K562 (cell line): ENCODE measurements around the gene ZBTB46. TPM values are rescaled to one million over a fixed set of nuclear protein-coding genes. Genes with fewer than 3 reads are reported as not detected.

ENCODE experiments used
- BCL6 ChIP-seq: fragments of 250-450 bp; sonication (Bioruptor Pico); IDR thresholded peaks from 2 replicates; pipeline ENCODE4 v1.4.0; 2020
- BRF1 ChIP-seq: IDR thresholded peaks from 3 replicates; pipeline ENCODE4 v1.6.1; 2011; ENCODE audit warnings: borderline replicate concordance, mild to moderate bottlenecking; ENCODE audit not compliant: insufficient read length; ENCODE audit errors: extremely low read depth
- CC2D1A ChIP-seq: fragments of 450-650 bp; IDR thresholded peaks from 2 replicates; pipeline ENCODE4 v1.6.1; 2017; ENCODE audit warnings: mild to moderate bottlenecking
- CREB1 ChIP-seq, 2 experiments: sonication (generic) in 1 of 2; formaldehyde crosslinking in 1 of 2; IDR thresholded peaks; 2 replicates each; pipeline versions ENCODE4 v1.6.1 to v1.8.0; 2012 to 2022; ENCODE audit warnings: inconsistent platforms in 1 of 2, mild to moderate bottlenecking in 1 of 2, missing genetic modification reagents in 1 of 2, moderate library complexity in 1 of 2
- E2F5 ChIP-seq: sonication (generic); formaldehyde crosslinking; IDR thresholded peaks from 2 replicates; pipeline ENCODE4 v1.8.0; 2022; ENCODE audit warnings: mild to moderate bottlenecking, missing genetic modification reagents
- ILK ChIP-seq: fragments of 450-650 bp; IDR thresholded peaks from 2 replicates; pipeline ENCODE4 v1.6.1; 2016; ENCODE audit warnings: missing genetic modification characterization, low read depth, mild to moderate bottlenecking, missing compliant biosample characterization, moderate library complexity, borderline replicate concordance
- NCOR1 ChIP-seq: fragments of 450-650 bp; IDR thresholded peaks from 2 replicates; pipeline ENCODE4 v1.6.1; 2016; ENCODE audit warnings: mild to moderate bottlenecking, moderate library complexity
- RBM17 ChIP-seq: fragments of 200-400 bp; formaldehyde crosslinking; IDR thresholded peaks from 2 replicates; pipeline ENCODE4 v1.6.1; 2017; ENCODE audit warnings: low read depth, mild to moderate bottlenecking, low read length, borderline replicate concordance
- SUPT5H ChIP-seq: fragments of 450-650 bp; IDR thresholded peaks from 2 replicates; pipeline ENCODE4 v1.6.1; 2016
- polyA plus RNA-seq, 8 experiments: library from polyadenylated mRNA; depleted of rRNA in 4 of 8; stranded (reverse) in 5 of 8; unstranded in 3 of 8; fragments of >200 nt; fragmentation: Nextera tagmentation in 2 of 8; fragmentation: Illumina TruSeq in 1 of 8; extraction: Ambion mirVana in 2 of 8; extraction: Trizol in 1 of 8; gene quantifications; 2 replicates each; pipeline versions ENCODE4 v1.2.1 to v1.2.3, GENCODE V29; 2011 to 2014; ENCODE audit warnings: inconsistent platforms in 1 of 8, missing spikeins in 1 of 8
- total RNA-seq, 7 experiments: library from RNA; depleted of rRNA in 6 of 7; stranded (reverse); fragments of >200 nt in 6 of 7; fragmentation: Illumina TruSeq in 2 of 7; extraction: Trizol in 2 of 7; gene quantifications; 2 replicates each; pipeline versions ENCODE4 v1.2.1 to v1.2.3, GENCODE V29; 2011 to 2021; ENCODE audit warnings: low replicate concordance in 1 of 7
- TF ChIP-seq, protein P1 (sequence below): fragments of 450-650 bp; formaldehyde crosslinking; IDR thresholded peaks from 2 replicates; pipeline ENCODE4 v1.4.0; 2020; ENCODE audit warnings: mild to moderate bottlenecking, moderate library complexity
- TF ChIP-seq, protein P2 (sequence below), 3 experiments: IDR thresholded peaks in 2 of 3; conservative IDR thresholded peaks in 1 of 3; 2 replicates each; pipeline ENCODE4 v1.5.1; 2011 to 2012; ENCODE audit warnings: low read length in 3 of 3, mild to moderate bottlenecking in 3 of 3, control low read depth in 2 of 3, improper control_type of control experiment in 1 of 3, inconsistent platforms in 1 of 3, low read depth in 1 of 3, mixed read lengths in 1 of 3, moderate library complexity in 1 of 3; ENCODE audit not compliant: insufficient read depth in 2 of 3
- TF ChIP-seq, protein P3 (sequence below): IDR thresholded peaks from 2 replicates; pipeline ENCODE4 v1.6.1; 2012; ENCODE audit warnings: low read depth, low read length, improper control_type of control experiment, borderline replicate concordance
- TF ChIP-seq, protein P4 (sequence below): fragments of 250-450 bp; sonication (Bioruptor Pico); IDR thresholded peaks from 2 replicates; pipeline ENCODE4 v1.8.0; 2021; ENCODE audit warnings: moderate library complexity, mild to moderate bottlenecking, inconsistent platforms
- TF ChIP-seq, protein P5 (sequence below): sonication (generic); formaldehyde crosslinking; IDR thresholded peaks from 2 replicates; pipeline ENCODE4 v1.8.0; 2022; ENCODE audit warnings: missing genetic modification reagents, mild to moderate bottlenecking, borderline replicate concordance
- TF ChIP-seq, protein P6 (sequence below): fragments of 450-650 bp; IDR thresholded peaks from 2 replicates; pipeline ENCODE4 v1.6.1; 2016; ENCODE audit warnings: missing biosample characterization, missing genetic modification characterization
- TF ChIP-seq, protein P7 (sequence below), 2 experiments: IDR thresholded peaks; 2 replicates each; pipeline ENCODE4 v1.6.1; 2011; ENCODE audit warnings: borderline replicate concordance in 1 of 2, control low read depth in 1 of 2, low read depth in 1 of 2, low read length in 1 of 2, mild to moderate bottlenecking in 1 of 2, mixed read lengths in 1 of 2, moderate library complexity in 1 of 2; ENCODE audit not compliant: insufficient read depth in 1 of 2, insufficient read length in 1 of 2, poor library complexity in 1 of 2, severe bottlenecking in 1 of 2; ENCODE audit errors: extremely low read depth in 1 of 2

The ZBTB46 gene
- total and polyA plus RNA-seq, 9 of the 15 experiments (the other 6 are each of a cell fraction or from before 2014, with no cell fraction given) = 0.29 to 4.1 (median 1.1) TPM

DNA sequence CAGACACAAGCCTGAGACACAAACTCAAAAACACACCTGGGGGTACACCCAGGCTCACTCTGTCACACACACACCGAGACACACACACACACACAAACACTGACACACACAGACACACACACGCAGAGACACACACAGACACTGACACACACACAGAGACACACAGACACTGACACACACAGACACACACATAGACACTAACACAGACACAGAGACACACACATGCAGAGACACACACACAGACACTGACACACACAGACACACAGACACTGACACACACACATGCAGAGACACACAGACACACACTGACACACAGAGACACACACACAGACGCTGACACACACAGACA is 15.8 kb upstream of the ZBTB46 start (continued):
- TF ChIP-seq, protein P1, sequence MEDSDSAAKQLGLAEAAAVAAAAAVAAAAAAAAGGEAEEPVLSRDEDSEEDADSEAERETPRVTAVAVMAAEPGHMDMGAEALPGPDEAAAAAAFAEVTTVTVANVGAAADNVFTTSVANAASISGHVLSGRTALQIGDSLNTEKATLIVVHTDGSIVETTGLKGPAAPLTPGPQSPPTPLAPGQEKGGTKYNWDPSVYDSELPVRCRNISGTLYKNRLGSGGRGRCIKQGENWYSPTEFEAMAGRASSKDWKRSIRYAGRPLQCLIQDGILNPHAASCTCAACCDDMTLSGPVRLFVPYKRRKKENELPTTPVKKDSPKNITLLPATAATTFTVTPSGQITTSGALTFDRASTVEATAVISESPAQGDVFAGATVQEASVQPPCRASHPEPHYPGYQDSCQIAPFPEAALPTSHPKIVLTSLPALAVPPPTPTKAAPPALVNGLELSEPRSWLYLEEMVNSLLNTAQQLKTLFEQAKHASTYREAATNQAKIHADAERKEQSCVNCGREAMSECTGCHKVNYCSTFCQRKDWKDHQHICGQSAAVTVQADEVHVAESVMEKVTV (CRISPR knock-in tag) = no peak
- TF ChIP-seq SUPT5H = peak; percentile 32; the same call in 1 of the 2 replicates
- TF ChIP-seq, protein P2, sequence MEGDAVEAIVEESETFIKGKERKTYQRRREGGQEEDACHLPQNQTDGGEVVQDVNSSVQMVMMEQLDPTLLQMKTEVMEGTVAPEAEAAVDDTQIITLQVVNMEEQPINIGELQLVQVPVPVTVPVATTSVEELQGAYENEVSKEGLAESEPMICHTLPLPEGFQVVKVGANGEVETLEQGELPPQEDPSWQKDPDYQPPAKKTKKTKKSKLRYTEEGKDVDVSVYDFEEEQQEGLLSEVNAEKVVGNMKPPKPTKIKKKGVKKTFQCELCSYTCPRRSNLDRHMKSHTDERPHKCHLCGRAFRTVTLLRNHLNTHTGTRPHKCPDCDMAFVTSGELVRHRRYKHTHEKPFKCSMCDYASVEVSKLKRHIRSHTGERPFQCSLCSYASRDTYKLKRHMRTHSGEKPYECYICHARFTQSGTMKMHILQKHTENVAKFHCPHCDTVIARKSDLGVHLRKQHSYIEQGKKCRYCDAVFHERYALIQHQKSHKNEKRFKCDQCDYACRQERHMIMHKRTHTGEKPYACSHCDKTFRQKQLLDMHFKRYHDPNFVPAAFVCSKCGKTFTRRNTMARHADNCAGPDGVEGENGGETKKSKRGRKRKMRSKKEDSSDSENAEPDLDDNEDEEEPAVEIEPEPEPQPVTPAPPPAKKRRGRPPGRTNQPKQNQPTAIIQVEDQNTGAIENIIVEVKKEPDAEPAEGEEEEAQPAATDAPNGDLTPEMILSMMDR (IDR thresholded peaks at IDR 0.05 in 2 of 3, conservative IDR thresholded peaks at IDR 0.05 in 1 of 3; ENCODE audit: insufficient read depth in 2 of 3, low read depth in 1 of 3, low read length in 3 of 3) = no peak
- no peak for TF ChIP-seq ILK (tag)
- TF ChIP-seq, protein P3, sequence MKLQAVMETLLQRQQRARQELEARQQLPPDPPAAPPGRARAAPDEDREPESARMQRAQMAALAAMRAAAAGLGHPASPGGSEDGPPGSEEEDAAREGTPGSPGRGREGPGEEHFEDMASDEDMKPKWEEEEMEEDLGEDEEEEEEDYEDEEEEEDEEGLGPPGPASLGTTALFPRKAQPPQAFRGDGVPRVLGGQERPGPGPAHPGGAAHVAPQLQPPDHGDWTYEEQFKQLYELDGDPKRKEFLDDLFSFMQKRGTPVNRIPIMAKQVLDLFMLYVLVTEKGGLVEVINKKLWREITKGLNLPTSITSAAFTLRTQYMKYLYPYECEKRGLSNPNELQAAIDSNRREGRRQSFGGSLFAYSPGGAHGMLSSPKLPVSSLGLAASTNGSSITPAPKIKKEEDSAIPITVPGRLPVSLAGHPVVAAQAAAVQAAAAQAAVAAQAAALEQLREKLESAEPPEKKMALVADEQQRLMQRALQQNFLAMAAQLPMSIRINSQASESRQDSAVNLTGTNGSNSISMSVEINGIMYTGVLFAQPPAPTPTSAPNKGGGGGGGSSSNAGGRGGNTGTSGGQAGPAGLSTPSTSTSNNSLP = no peak
- no peak for TF ChIP-seq CC2D1A
- no peak for TF ChIP-seq BRF1
- TF ChIP-seq, protein P4, sequence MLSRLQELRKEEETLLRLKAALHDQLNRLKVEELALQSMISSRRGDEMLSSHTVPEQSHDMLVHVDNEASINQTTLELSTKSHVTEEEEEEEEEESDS (CRISPR knock-in tag) = no peak
- TF ChIP-seq E2F5 (CRISPR knock-in tag) = no peak
- no peak for TF ChIP-seq BCL6 (CRISPR knock-in tag)
- no peak for TF ChIP-seq NCOR1
- TF ChIP-seq, protein P5, sequence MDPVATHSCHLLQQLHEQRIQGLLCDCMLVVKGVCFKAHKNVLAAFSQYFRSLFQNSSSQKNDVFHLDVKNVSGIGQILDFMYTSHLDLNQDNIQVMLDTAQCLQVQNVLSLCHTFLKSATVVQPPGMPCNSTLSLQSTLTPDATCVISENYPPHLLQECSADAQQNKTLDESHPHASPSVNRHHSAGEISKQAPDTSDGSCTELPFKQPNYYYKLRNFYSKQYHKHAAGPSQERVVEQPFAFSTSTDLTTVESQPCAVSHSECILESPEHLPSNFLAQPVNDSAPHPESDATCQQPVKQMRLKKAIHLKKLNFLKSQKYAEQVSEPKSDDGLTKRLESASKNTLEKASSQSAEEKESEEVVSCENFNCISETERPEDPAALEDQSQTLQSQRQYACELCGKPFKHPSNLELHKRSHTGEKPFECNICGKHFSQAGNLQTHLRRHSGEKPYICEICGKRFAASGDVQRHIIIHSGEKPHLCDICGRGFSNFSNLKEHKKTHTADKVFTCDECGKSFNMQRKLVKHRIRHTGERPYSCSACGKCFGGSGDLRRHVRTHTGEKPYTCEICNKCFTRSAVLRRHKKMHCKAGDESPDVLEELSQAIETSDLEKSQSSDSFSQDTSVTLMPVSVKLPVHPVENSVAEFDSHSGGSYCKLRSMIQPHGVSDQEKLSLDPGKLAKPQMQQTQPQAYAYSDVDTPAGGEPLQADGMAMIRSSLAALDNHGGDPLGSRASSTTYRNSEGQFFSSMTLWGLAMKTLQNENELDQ (CRISPR knock-in tag) = no peak
- TF ChIP-seq, protein P6, sequence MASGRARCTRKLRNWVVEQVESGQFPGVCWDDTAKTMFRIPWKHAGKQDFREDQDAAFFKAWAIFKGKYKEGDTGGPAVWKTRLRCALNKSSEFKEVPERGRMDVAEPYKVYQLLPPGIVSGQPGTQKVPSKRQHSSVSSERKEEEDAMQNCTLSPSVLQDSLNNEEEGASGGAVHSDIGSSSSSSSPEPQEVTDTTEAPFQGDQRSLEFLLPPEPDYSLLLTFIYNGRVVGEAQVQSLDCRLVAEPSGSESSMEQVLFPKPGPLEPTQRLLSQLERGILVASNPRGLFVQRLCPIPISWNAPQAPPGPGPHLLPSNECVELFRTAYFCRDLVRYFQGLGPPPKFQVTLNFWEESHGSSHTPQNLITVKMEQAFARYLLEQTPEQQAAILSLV = no peak
- TF ChIP-seq, protein P7, sequence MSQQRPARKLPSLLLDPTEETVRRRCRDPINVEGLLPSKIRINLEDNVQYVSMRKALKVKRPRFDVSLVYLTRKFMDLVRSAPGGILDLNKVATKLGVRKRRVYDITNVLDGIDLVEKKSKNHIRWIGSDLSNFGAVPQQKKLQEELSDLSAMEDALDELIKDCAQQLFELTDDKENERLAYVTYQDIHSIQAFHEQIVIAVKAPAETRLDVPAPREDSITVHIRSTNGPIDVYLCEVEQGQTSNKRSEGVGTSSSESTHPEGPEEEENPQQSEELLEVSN (IDR thresholded peaks at IDR 0.05; ENCODE audit: borderline replicate concordance in 1 of 2, extremely low read depth in 1 of 2, insufficient read depth in 1 of 2, insufficient read length in 1 of 2, low read depth in 1 of 2, low read length in 1 of 2, poor library complexity in 1 of 2, severe bottlenecking in 1 of 2) = no peak
- TF ChIP-seq CREB1 (IDR thresholded peaks at IDR 0.05) = no peak
- no peak for TF ChIP-seq CREB1 (CRISPR knock-in tag; IDR thresholded peaks at IDR 0.05)
- TF ChIP-seq RBM17 = no peak
